ENCODE results near the gene STK32C.

The STK32C gene

DNA sequence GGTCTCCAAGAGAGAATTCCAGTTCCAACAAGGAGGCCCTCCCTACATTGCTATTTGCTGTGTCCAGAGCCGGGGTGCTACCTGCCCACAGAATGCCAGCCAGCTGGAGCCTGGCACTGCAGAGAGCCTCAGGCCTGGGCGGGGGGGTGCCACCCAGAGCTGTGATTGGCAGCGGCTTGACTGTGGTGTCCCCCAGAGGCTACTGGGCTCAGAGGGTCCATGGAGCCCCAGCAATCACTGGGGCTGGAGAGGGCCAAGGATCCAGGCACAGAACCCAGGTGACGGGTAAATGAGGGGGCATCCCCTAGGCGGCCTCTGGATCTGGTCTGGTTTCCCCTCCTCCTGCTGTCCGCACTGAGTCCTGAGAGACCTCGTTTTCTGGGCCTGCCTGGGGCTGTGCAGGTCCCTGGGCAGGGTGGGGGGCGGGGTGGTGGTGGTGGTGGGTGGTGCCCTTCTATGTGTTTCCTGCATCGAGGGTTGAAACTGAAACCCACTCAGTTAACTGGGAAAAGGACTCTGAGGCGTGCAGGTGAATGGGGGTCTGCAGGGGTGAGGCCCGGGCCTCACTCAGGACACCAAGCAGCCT is 108.4 kb downstream of the STK32C start:
- no peak for DNase-seq (ENCODE audit: low read depth in 2 of 2)

DNA sequence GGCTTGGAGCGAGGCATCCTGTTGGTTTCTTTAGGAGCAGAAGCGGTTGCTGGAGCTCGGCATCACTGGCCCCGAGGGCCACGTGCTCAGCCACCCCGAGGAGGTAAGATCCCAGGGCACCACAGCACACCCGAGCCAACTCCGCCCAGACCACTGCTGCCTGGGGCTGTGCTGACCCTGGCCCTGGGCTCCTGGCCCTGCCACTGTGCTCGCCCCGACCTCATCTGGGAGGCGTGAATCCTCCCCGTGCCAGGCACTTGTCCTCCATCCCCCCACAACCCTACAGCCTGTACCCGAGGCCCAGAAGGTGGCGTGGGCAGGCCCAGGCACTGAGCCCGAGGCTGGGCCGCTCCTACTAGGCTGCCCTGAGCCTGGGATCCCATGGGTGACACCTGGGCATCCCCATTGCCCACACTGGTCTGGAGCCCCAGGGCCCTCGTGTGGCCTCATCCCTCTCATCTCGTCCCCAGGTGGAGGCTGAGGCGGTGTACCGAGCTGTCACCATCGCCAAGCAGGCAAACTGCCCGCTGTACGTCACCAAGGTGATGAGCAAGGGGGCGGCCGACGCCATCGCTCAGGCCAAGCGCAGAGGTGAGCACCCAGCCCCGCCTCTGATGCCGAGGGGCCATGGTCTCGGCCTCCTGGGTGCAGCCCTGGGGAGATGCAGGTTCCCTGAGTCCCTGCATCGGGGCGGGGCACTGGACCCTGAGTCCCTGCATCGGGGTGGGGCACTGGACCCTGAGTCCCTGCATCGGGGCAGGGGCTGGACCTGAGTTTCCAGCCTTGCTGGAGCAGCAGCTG is 109.2 kb downstream of the STK32C start:
- no peak for DNase-seq (ENCODE audit: low read depth in 2 of 2)

DNA sequence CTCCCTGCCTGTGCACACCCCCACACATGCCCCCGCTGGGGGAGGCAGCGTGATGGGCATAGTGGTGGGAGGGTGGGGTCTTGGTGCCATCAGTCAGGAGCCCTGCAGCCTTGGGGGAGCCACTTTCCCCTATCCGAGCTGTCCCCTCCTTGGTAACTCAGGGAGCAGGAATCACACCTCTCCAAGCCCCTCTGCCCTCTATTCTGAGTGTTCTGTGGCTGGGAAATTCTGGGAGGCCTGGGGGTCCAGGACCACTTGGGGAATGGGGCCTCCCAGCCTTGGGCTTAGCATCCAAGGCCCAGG is 109.7 kb downstream of the STK32C start:
- no peak for DNase-seq (ENCODE audit: low read depth in 2 of 2)

DNA sequence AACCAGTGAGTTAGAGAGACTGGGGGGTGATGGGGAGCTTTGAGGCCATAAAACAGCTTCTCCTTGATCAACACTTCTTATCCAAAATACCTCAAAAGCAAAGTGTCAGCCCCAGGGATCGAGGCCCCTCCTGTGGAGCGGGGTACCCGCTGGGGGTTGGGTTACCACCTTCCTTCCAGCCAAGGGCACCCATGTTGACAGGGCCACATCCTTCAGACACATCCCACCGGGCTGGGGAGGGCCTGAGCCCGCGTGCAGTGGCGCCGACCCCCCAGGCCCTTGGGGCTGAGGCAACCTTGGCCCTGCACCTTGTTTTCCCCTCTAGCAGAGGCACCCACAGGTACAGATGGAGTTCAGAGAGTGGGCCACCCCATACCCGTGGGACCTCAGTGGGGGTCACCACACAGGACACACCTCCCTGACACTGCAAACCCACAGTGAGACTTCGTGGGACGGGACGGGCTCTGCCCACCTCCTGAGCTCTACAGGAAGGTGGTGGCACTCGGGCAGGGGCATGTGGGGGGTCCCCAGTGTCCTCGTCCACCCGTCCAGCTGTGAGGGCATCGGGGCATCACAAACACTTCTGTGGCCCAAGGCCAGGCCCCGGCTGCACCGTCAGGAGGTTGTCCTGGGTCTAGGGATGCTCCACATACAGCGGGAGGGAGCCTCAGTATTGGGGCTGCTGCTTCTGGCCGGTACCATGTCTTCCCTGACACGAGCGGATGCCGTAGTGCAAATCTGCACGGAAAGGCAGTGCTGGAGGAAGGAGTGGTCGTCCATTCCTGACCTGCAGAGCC is 110.3 kb downstream of the STK32C start:
- DNase-seq (ENCODE audit: low read depth in 2 of 2), result no peak

- DNase-seq (ENCODE audit: low read depth in 2 of 2), result no peak
Measured at GRCh38 chr10:132196178-132197113, 111.3 kb downstream of the STK32C start.

DNA sequence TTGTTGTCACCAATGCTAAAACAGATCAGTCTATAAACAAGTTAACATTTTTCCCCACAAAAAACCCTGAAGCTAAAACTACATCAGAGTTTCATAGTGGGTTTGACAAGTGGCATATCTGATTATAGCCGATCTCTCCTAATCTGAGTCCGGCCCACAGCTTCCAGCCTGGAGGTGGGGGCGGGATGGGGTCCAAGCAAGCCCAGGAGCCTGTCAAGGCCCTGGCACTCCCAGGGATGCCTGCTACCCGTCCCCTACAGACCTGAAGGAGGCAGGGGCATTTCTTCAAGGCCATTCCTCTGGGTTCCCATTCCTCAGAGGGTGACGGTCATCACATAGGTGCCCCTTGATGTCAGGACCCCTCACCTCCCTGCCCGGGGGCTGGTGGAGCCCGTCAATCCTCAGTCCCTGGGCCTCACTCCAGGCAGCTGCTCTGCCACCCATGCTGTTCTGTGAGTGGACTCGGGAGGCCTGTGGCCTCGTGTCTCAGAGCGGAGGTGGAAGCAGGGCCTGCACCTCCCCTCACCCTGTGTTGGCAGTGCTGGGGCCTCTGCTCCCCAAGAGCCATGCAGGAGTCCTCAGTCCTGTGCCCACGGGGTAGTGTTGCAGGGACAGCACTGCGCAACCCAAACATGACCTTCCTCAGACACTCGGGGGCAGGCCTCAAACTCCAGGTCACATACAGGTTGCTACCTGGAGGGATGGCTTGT is 112.2 kb downstream of the STK32C start:
- no peak for DNase-seq (ENCODE audit: low read depth in 2 of 2)

DNA sequence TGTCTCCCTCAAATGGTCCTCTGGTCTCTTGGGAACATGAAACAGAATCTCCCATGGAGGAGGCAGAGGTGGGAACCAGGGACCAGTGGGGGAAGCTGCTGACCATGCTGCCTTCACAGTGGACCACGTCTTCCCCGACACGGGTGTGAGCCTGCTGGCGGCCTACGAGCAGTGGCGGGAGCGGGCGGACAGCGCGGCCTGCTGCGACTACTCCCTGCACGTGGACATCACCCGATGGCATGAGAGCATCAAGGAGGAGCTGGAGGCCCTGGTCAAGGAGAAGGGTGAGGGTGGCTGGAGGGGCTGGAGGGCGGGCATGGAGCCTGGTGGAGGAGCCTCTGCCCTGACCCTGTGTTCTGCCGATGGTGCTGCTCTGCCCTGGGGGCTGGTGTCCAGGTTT is 113.0 kb downstream of the STK32C start:
- DNase-seq (ENCODE audit: low read depth in 2 of 2), result no peak

DNA sequence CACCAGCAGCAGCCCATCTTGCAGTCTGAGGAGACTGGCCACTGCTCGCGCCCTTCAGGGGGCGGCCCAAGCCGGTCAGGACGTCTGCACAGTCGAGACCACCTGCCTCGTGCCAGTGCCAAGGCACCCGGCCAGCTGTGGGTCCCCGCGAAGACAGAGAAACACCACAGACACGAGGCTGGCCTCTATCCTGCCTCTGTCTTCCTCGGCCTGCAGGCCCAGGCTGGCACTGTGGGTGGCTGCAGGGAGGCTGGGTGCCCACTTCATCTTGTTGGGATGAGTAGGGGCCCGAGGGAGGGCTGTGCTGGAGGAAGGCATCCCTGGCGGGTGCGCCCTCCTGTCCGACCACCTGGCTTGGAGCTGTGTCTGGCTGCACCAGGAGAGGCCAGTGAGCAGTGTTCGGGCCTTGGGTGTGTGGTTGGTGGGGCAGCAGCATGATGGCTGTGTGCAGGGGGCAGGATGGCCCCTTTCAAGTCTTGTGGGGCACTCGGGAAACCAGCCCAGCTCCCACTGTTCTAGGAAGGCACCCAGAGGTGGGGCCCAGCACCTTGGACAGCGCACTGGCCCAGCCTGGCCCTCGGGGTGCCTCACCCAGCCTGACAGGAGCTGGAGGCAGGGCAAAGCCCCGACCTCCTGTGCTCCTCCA is 113.7 kb downstream of the STK32C start:
- no peak for DNase-seq (ENCODE audit: low read depth in 2 of 2)

- DNase-seq (ENCODE audit: low read depth in 2 of 2), result no peak
Measured at GRCh38 chr10:132192991-132193665, 114.6 kb downstream of the STK32C start.

DNA sequence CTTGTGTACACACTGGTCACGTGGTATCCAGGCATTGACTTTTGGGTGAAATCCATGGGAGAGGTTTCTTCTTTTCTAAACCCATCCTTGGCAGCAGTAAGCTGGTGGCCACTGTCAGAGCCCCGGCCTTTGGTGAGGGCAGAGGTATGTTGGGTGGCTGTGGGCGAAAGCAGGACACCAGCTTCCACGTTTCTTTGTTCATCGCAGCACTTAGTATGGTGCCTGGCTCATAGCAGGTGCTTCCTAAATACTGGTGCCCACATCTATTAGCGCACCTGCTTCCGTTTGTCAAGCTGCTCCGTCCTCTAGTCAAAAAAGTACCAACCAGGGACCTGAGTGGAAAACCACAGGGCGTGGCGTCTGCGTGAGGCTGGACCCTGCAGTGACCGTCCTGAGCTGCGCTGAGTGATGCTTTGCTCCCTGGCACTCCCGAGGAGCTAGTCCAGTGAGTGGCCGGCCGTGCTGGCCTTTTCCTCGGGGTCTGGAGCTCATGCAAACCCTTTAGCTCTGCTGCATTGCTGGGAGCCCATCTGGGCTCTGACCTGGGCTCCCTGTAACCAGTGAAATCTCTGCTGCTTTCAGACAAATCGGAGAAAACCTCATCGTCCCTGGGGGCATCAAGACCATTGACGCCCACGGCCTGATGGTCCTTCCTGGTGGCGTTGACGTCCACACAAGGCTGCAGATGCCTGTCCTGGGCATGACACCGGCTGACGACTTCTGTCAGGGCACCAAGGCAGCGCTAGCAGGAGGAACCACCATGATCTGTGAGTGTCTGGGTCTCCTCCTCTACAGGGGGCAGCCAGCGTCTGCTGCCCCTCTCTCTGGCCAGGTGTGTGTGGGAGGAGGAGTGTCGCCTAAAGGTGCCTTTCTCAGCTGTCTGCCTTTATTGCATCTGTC is 115.4 kb downstream of the STK32C start:
- no peak for DNase-seq (ENCODE audit: low read depth in 2 of 2)

DNA sequence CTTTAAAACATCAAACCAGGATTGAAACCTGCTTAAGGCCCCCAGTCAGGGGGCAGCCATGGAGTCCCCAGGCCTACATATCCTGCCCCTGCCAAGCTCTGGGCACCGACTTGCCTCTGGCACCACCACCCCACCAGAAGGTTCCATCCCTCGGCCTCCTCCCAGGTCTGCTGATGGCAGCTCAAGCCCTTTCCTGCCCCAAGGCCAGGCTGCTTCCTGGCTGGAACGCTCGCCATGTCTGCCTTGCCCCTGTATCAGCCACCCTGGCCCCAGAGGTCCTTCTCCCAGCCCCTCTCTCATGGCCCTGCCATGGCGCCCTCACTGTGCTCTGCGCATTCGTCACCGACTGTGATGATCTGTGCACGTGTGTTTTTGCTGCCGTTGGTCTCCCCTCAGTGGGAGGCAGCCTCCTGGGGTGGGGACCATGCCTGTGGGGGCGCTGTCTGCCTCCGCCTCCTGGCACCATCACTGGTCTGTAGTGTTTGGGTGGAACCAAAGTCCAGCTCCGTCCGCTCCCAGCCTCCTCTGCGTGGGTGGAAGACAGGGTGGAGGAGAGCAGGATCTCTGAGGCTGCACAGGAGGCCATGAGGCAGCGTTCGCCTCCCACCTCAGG is 117.8 kb downstream of the STK32C start:
- DNase-seq (ENCODE audit: low read depth in 2 of 2), result no peak

GRCh38 chr10:132189016-132189415 is 118.7 kb downstream of the STK32C start:
- no peak for DNase-seq (ENCODE audit: low read depth in 2 of 2)

DNA sequence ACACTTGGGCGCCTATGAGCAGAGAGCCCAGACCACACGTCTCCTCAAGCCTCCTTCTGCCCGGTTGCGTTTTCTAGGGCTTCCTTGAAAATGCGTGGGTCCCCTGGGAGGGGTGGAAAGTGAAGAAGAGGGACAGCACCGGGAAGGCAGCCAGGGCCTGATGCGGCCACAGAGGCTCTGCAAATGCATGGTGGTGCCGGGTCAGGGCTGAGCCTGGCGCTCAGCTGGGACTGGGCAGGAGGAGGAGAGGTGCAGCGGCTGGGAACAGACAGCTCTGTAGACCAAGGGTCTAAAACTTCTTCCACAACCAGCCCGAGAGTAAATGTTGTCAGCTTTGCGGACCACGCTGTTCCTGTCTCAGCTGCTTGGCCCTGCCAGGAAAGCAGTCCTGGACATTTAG is 119.4 kb downstream of the STK32C start:
- DNase-seq (ENCODE audit: low read depth in 2 of 2), result no peak

GRCh38 chr10:132187430-132188138 is 120.2 kb downstream of the STK32C start:
- DNase-seq (ENCODE audit: low read depth in 2 of 2), result no peak

GRCh38 chr10:132186488-132187429 is 121.0 kb downstream of the STK32C start, which contains the start of gene DPYSL4:
TSS of gene DPYSL4 (plus strand) at chr10:132186948. CDS start at chr10:132187064, 116 bp downstream.
- DNase-seq (ENCODE audit: low read depth in 2 of 2), result no peak

DNA sequence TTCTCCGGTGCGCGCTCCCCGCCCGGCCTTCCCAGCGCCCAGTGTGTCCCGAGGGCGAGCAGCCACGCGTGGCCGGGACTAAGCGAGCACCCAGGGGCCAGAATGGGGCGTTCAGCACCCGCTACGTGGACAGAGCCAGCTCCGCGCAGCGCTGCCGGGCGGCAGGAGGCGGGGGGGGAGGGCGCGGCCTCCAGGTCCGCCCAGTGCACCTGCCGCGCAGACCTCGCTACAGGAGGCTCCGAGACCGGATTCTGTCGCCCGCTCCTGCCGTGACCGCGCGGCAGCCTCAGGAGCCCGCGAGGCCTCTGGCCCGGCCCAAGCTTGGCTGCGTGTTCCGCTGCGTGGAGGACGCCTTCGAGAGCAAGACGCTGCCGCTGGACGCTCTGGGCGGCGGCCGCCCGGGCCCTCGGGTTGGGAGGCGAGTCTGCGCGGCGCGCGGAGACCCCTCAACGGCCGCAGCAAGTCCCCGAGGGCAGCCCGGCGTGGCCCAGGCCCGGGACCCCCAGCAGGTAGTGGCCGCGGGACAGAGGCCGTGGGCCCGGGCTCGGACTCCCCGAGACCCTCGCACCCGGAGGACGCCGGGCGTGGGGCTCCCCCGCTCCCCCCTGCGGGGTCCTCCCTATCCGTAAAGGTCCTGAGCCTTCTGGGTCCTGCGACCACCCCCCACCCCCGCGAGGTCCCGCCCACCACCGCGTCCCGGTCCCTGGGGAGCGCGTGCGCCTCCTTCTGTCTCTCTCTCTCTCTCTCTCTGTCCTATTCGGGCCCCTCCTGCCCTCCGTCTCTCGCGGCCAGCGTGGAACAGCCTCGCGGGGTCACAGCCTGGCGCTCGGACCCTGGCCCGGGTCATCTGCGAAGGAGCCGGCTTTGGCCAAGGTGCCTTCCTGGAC is 121.9 kb downstream of the STK32C start:
- peak in 1 of 2 donors; percentile 20 for DNase-seq (ENCODE audit: low read depth in 2 of 2)

All from stimulated activated CD8-positive, alpha-beta memory T cell treated with anti-CD3 and anti-CD28 coated beads, Interleukin-7, amount 100 ng/mL, for 4 hours (primary cell).